Measurements from ENCODE around the gene MTRF1.

DNA sequence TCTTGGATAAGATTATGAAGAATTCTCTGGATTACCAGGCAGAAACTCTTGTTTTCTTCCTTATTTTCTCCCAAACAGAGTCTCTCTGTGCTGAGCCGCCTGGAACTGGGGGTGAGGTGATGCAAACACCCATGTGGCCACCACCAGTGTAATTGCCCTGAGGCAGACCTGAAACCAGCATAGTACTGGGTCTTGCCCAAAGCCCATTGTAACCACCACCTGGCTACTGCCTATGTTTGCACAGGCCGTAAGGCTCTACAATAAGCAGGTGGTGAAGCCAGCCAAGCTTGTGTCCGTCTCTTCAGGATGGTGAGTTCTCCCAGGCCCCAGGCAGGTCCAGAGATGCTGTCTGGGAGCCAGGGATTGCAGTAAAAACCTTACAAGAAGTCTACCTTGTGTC is 50.1 kb downstream of the MTRF1 start:
- TF ChIP-seq CTCF (IDR thresholded peaks at IDR 0.05; ENCODE audit: control extremely low read depth in 1 of 3, insufficient read depth in 1 of 3, low read depth in 1 of 3, low read length in 3 of 3) (no peak), FOSL1 (IDR thresholded peaks at IDR 0.05; ENCODE audit: insufficient read depth, low read depth, low read length) (no peak), SIRT6 (IDR thresholded peaks at IDR 0.05; ENCODE audit: low read length) (no peak), YY1 (IDR thresholded peaks at IDR 0.05; ENCODE audit: low read depth, low read length) (no peak)

Measured in H1 (cell line).